Activated T-helper 1 cell treated with anti-CD3 and anti-CD28 coated beads, Interleukin-12 subunit alpha, Interleukin-12 subunit beta, Interleukin-2, Interleukin-4 antibody, amounts not matched to agents 30 ng/mL and 10 ng/mL and 1 ng/mL, durations not matched to agents 14 hours and 24 hours and 36 hours (primary cell): Measurements from ENCODE around the gene DMXL1. TPM values are rescaled to one million over a fixed set of nuclear protein-coding genes. Genes with fewer than 3 reads are reported as not detected.
"Not testable (repeated sequence)": the region's sequence is repeated elsewhere in the genome, so short reads cannot be mapped to it uniquely, and the experiment has no call there.

Experiments
- DNase-seq: peaks from one replicate; pipeline ENCODE4 v3.0.0; 2021; ENCODE audit warnings: low spot score
- H3K27ac Mint-ChIP-seq: one replicate; pipeline ENCODE4 v1.8.0; 2021; ENCODE audit warnings: mild to moderate bottlenecking, mixed read lengths
- H3K27me3 Mint-ChIP-seq: one replicate; pipeline ENCODE4 v1.8.0; 2022; ENCODE audit warnings: mild to moderate bottlenecking, moderate library complexity, mixed read lengths; ENCODE audit not compliant: insufficient read depth
- H3K36me3 Mint-ChIP-seq: one replicate; pipeline ENCODE4 v1.8.0; 2021; ENCODE audit warnings: low read depth, mixed read lengths
- H3K4me1 Mint-ChIP-seq: one replicate; pipeline ENCODE4 v1.8.0; 2021; ENCODE audit warnings: low read depth, mixed read lengths
- H3K4me3 Mint-ChIP-seq: one replicate; pipeline ENCODE4 v1.8.0; 2021; ENCODE audit warnings: mild to moderate bottlenecking, moderate library complexity, mixed read lengths
- H3K9me3 Mint-ChIP-seq: one replicate; pipeline ENCODE4 v1.8.0; 2021; ENCODE audit warnings: mixed read lengths
- intact Hi-C: fragments of 100-400 bp; cut with micrococcal nuclease; formaldehyde crosslinking; loops from one replicate; pipeline ENCODE4 v1.15.1; 2024
- total RNA-seq: library from RNA; stranded (reverse); gene quantifications from 2 replicates; pipeline ENCODE4 v1.2.3, GENCODE V29; 2022

The DMXL1 gene
- total RNA-seq, 1 donor from 2014 or later = 28.2 TPM

DNA sequence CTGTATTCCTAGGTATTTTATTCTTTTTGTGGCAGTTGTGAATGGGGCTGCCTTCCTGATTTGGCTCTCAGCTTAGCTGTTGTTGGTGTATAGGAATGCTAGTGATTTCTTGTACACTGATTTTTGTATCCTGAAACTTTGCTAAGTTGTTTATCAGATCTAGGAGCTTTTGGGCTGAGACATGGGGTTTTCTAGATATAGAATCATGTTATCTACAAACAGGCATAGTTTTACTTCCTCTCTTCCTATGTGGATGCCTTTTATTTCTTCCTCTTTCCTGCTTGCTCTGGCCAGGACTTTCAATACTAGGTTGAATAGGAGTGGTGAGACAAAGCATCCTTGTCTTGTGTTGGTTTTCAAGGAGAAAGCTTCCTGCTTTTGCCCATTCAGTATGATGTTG lies 129.9 kb downstream of the DMXL1 start:
- no peak overlapping the region for H3K4me3 Mint-ChIP-seq
- peaks cover 6% of the 10 kb centered on the region for H3K4me1 Mint-ChIP-seq
- intact Hi-C loops = no loop called here
- H3K27me3 Mint-ChIP-seq = no peaks in the 10 kb centered on the region
- H3K27ac Mint-ChIP-seq = peak overlapping the region; percentile 35
- H3K36me3 Mint-ChIP-seq = peaks cover 52% of the 10 kb centered on the region
- H3K9me3 Mint-ChIP-seq = no peaks in the 10 kb centered on the region
- no peak for DNase-seq

DNA sequence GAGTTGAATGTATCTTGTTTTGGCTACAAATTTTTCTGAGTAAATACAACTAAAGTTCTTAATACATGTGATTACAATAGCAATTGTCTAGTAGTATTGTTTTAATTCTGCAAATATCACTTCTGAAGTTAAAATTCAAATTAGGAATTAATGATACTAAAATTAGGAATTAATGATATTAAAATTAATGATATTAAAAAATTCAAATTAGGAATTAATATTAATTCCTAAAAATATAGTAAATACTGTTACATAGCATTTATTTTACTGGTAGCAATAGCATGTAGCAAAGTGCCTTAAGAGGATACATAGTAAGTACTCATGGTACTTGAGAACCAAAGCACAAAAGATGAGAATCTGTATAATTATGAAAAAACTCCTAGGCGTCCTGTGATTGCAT lies 136.2 kb downstream of the DMXL1 start:
- no peak for DNase-seq
- intact Hi-C loops = no loop called here
- Mint-ChIP-seq H3K9me3 (no peaks in the 10 kb centered on the region), H3K36me3 (peaks cover 16% of the 10 kb centered on the region), H3K4me3 (no peak overlapping the region), H3K4me1 (no peaks in the 10 kb centered on the region), H3K27me3 (no peaks in the 10 kb centered on the region), H3K27ac (no peak overlapping the region)

DNA sequence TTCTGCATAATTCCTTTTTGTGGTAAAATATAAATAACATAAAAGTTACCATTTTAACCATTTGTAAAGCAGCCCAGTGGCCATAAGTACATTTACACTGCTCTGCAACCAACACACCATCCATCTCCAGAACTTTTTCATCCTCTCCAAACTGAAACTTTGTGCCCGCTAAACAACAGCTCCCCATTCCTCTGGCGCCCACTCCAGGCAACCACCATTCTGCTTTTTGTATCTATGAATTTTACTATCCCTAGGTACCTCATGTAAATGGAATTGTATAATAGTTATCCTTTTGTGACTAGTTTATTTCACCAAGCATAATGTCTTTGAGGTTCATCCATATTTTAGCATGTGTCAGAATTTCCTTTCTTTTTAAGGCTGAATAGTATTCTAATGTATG lies 141.1 kb downstream of the DMXL1 start:
- Mint-ChIP-seq H3K4me3 (no peak overlapping the region), H3K9me3 (no peaks in the 10 kb centered on the region), H3K27me3 (no peaks in the 10 kb centered on the region), H3K36me3 (peaks cover 7% of the 10 kb centered on the region), H3K27ac (no peak overlapping the region), H3K4me1 (no peaks in the 10 kb centered on the region)
- no peak for DNase-seq
- intact Hi-C loops = loop anchor here (5.0 kb wide), 1 partner anchor 45 kb away; no protein-coding TSS in a partner anchor

DNA sequence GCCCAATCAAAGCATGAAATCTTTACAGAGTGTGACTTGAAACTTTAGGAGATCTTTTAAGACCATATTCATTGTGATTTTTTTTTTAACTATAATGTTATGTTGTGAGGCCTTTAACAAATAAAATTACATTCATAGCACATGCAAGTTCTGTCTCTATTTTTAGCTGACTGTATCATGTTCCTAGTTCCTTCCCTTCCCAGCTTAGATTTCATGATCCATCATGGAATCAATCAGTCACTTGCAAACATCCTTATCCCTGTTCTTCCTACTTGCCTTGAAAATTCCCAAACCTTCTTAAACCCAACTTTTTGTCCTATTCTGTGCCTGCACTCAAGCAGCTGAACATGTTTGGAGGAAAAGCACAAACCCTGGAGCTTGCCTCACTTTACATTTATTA lies 141.8 kb downstream of the DMXL1 start:
- H3K27ac Mint-ChIP-seq = no peak overlapping the region
- intact Hi-C loops = loop anchor here (5.0 kb wide), 1 partner anchor 45 kb away; no protein-coding TSS in a partner anchor
- no peaks in the 10 kb centered on the region for H3K4me1 Mint-ChIP-seq

DNA sequence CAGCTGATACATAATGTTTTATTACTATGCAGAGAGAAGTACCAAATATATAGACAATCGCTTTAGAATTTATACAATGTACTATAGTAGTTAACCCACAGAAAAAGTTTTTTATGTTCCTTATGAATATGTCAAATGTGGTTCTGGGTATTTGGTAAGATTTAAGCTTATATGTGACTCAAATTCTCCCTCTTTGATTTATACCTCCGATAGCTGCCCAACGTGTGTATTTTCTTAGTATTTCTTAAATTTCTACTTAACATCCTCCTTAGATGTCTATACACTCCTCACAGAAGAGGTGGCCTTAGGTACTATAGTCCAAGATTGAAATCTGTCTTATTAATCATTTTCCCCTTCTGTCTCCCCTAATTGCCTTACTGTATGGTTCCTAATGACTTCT lies 146.3 kb downstream of the DMXL1 start:
- Mint-ChIP-seq H3K36me3 (peaks cover 10% of the 10 kb centered on the region), H3K4me3 (no peak overlapping the region), H3K4me1 (no peaks in the 10 kb centered on the region), H3K9me3 (no peaks in the 10 kb centered on the region), H3K27me3 (no peaks in the 10 kb centered on the region), H3K27ac (no peak overlapping the region)
- intact Hi-C loops = no loop called here
- no peak for DNase-seq

More for the DNA sequence above, 141.8 kb downstream of the DMXL1 start:
- Mint-ChIP-seq H3K36me3 (peaks cover 7% of the 10 kb centered on the region), H3K27me3 (no peaks in the 10 kb centered on the region), H3K4me3 (no peak overlapping the region), H3K9me3 (no peaks in the 10 kb centered on the region)
- DNase-seq = no peak

DNA sequence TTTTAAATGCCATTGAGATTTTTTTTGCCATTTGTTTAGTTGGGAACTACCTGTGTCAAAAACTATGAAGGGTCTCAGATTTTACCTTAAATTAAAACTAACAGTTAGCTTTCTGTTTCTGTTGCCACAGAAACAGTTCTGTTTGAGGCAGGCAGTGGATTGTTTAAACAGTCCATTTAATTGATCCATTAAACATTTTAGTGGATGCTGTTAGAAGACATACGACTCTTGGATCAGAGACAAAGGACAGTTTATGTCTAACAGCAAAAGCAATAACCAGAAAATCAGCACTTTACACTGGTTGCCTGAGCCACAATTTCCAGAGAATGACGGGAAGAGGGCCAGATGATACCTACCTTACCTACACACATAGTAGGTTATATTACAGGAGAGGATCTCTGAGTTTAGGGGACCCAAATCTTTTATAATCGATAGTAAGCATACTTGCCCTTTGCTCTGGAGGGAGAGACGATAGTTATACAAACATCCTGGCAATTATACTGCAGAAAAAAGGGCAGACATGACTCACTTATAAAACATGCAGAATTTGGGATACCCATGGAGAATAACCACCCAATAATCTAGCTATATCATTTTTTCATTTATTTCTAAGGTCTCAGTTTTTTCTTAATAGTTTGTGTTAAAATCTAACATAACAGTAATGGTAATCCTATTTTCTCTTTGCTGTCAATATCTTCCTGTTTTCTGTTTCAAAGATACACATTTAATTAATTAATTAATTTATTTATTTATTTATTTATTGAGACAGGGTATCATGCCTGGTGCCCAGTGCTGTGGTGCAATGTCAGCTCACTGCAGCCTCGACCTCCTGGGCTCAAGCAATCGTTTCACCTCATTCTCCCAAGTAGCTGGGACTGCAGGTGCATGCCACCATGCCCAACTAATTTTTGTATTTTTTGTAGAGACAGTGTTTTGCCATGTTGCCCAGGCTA lies 148.2 kb downstream of the DMXL1 start:
- Mint-ChIP-seq H3K36me3 (peaks cover 16% of the 10 kb centered on the region), H3K27me3 (no peaks in the 10 kb centered on the region), H3K4me1 (no peaks in the 10 kb centered on the region), H3K4me3 (no peak overlapping the region), H3K9me3 (no peaks in the 10 kb centered on the region), H3K27ac (no peak overlapping the region)
- intact Hi-C loops = no loop called here
- no peak for DNase-seq

DNA sequence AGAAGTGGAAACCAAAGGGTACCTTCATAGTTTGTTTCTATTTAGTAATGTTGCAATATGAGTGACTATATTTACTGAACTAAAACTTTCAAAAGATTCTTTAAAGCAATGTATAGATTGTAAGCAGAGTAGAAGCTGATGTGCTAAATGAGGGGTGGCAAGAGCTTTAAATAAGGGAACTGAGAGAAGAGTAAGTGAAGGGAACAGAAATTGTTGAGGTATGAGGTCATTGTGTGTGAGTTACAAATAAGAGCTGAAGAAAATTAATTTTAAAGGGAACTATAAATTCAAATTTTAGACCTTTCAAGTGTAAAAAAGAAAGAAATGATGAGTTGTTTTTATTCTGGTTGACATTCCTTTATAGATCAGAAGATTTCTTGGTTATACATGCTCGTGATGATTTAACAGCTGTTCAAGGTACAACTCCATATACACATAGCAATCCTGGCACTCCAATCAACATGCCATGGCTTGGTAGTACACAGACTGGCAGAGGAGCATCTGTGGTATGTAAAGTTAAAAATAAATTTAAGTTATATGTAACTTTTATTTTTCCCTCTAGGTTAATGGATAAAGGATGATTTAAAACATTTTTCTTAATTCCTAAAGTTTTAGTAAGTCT lies 149.8 kb downstream of the DMXL1 start:
- DNase-seq = no peak
- Mint-ChIP-seq H3K27ac (no peak overlapping the region), H3K36me3 (peaks cover 16% of the 10 kb centered on the region), H3K4me1 (no peaks in the 10 kb centered on the region), H3K27me3 (no peaks in the 10 kb centered on the region), H3K9me3 (no peaks in the 10 kb centered on the region), H3K4me3 (no peak overlapping the region)
- intact Hi-C loops = no loop called here

DNA sequence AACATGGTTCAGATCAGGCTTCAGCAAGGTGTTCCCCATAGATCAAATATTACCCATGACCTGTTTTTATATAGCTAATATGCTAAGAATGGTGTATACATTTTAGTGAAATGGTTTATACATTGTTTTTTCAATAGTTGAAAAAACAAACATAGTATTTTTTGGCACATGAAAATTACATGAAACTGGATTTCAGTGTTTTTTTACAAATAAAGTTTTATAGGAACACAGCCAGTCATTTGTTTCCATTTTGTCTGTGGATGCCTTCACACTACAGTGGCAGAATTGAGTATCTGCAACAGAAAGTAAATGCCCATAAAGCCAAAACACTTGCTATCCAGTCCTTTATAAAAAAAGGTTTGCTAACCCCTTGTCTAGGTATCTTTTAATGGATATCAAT lies 150.4 kb downstream of the DMXL1 start:
- Mint-ChIP-seq H3K27ac (no peak overlapping the region), H3K27me3 (no peaks in the 10 kb centered on the region), H3K4me3 (no peak overlapping the region), H3K36me3 (peaks cover 16% of the 10 kb centered on the region), H3K4me1 (no peaks in the 10 kb centered on the region), H3K9me3 (no peaks in the 10 kb centered on the region)
- no peak for DNase-seq
- intact Hi-C loops = no loop called here

DNA sequence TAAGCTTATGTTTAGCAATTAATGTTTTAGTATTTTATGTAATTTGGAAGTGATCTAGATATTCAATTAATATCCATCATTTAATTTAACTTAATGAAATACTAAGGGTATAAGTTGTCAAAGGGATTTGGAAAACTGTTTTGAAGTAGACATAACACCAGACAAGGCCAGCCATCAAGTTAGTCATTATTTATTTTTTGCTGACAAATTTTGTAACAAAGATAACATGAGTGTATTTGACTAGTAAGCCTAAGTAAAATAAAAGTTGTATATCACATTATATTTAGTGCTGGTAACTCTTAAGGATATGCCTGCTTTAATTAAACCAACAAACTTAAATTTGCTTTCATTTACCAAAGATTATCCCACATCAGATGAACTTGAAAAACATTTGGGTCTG lies 159.1 kb downstream of the DMXL1 start:
- H3K27ac Mint-ChIP-seq = no peak overlapping the region
- H3K36me3 Mint-ChIP-seq = peaks cover 6% of the 10 kb centered on the region
- no peaks in the 10 kb centered on the region for H3K9me3 Mint-ChIP-seq
- no peaks in the 10 kb centered on the region for H3K27me3 Mint-ChIP-seq
- DNase-seq = no peak
- intact Hi-C loops = no loop called here
- H3K4me1 Mint-ChIP-seq = no peaks in the 10 kb centered on the region
- no peak overlapping the region for H3K4me3 Mint-ChIP-seq

DNA sequence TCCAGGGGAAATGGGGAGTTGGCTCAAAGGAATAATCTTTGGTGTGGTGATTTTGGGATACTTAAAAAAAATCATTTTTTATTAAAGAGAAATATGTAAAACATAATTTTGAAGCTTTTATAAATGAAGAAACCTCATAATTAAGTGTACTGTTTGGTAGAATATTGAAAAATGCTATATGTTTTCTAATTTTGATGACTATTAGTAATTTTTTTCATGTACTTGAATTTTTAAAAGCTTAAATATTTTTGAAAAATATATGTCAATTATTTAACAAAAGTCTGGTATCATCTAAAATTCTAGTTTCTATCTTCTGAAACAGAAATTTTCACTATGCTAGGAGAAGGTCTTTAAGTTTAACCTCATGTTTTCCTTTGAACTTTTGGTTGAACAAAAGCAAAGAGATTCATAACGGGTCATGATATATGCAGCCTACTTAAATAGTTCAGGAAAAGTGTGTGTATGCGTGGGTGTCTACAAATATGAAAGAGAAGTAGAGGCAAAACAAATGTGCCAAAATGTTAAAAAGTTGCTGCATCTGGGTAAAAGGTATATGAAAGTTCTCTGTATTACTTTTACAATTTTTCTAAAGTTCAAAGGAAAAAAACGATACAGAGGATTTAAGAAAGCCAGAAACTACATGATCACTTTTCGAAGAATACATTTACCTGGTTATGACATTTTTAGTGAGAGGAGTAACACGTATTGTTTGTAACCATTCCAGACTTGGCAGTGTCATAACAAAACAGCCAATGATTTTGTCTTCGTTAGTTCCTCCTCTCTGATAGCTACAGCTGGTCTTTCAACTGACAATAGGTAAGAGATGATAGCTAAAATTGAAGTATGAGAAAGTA lies 167.6 kb downstream of the DMXL1 start:
- Mint-ChIP-seq H3K9me3 (no peaks in the 10 kb centered on the region), H3K27ac (peak overlapping the region; percentile 19), H3K4me3 (peak overlapping the region; percentile 15), H3K4me1 (peaks cover 20% of the 10 kb centered on the region), H3K27me3 (no peaks in the 10 kb centered on the region), H3K36me3 (peaks cover 16% of the 10 kb centered on the region)
- intact Hi-C loops = loop anchor here (2.0 kb wide), 1 partner anchor 30 kb away; no protein-coding TSS in a partner anchor
- no peak for DNase-seq

DNA sequence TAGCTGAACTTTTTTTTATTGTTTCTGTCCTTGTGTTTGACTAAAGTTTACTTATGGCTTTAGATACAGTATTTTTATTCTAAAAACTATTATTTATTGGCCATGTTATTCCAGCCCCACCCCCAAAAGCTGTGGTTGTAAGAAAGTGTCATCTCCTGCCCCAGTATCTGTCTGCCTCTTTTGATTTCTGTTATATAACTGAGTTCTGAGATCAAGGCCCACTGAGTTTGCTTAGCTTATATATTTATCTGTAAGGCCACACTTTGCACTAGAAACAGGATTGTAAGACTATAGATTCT lies 168.2 kb downstream of the DMXL1 start:
- H3K27ac Mint-ChIP-seq = peak overlapping the region; percentile 55
- DNase-seq = no peak
- H3K4me1 Mint-ChIP-seq = peaks cover 20% of the 10 kb centered on the region
- peaks cover 18% of the 10 kb centered on the region for H3K36me3 Mint-ChIP-seq
- intact Hi-C loops = loop anchor here (2.0 kb wide), 1 partner anchor 30 kb away; no protein-coding TSS in a partner anchor
- H3K27me3 Mint-ChIP-seq = no peaks in the 10 kb centered on the region
- H3K4me3 Mint-ChIP-seq = no peak overlapping the region
- H3K9me3 Mint-ChIP-seq = no peaks in the 10 kb centered on the region

DNA sequence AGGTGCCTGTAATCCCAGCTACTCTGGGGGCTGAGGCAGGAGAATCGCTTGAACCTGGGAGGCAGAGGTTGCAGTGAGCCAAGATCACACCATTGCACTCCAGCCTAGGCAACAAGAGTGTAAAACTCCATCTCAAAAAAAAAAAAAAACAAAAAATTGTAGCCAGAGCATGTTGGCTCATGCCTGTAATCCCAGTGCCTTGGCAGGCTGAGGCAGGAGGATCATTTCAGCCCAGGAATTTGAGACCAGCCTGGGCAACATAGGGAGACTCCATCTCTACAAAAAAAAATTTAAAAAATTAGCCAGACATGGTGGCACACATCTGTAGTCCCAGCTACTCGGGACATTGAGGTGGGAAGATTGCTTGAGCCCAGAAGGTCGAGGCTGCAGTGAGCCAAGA lies 168.9 kb downstream of the DMXL1 start:
- DNase-seq, H3K27me3 Mint-ChIP-seq: not testable (repeated sequence)
- intact Hi-C loops = loop anchor here (2.0 kb wide), 1 partner anchor 29 kb away; no protein-coding TSS in a partner anchor

More for the DNA sequence above, 168.9 kb downstream of the DMXL1 start:
- Mint-ChIP-seq H3K4me1 (peaks cover 20% of the 10 kb centered on the region), H3K36me3 (peaks cover 13% of the 10 kb centered on the region)
- not testable (repeated sequence) for H3K27ac Mint-ChIP-seq, H3K4me3 Mint-ChIP-seq, H3K9me3 Mint-ChIP-seq
